H1 (cell line): ENCODE results near the gene FGD6.

ENCODE experiments used
- ATF2 ChIP-seq: IDR thresholded peaks from 2 replicates; pipeline ENCODE4 v1.6.1; 2012; ENCODE audit warnings: low read length, inconsistent platforms
- CHD2 ChIP-seq: IDR thresholded peaks from 2 replicates; pipeline ENCODE4 v1.6.1; 2012; ENCODE audit warnings: low read length, improper control_type of control experiment
- CTCF ChIP-seq, 3 experiments: IDR thresholded peaks; 1 replicate in 2 of 3; 2 replicates in 1 of 3; pipeline versions ENCODE4 v1.5.1 to v1.6.1; 2011; ENCODE audit warnings: low read length in 3 of 3, mild to moderate bottlenecking in 3 of 3, inconsistent platforms in 2 of 3, low read depth in 1 of 3, moderate library complexity in 1 of 3; ENCODE audit not compliant: insufficient read depth in 1 of 3; ENCODE audit errors: control extremely low read depth in 1 of 3
- EP300 ChIP-seq, 2 experiments: IDR thresholded peaks; 1 replicate in 1 of 2; 2 replicates in 1 of 2; pipeline ENCODE4 v1.6.1; 2011 to 2012; ENCODE audit warnings: low read depth in 2 of 2, low read length in 2 of 2, mild to moderate bottlenecking in 2 of 2, borderline replicate concordance in 1 of 2, inconsistent platforms in 1 of 2, moderate library complexity in 1 of 2
- EZH2 ChIP-seq: fragments of 200-600 bp; sonication (generic); IDR thresholded peaks from 2 replicates; pipeline ENCODE4 v1.7.1; 2012; ENCODE audit warnings: low read depth, mild to moderate bottlenecking, moderate library complexity, low read length, inconsistent platforms; ENCODE audit not compliant: severe bottlenecking
- JUN ChIP-seq: IDR thresholded peaks from 2 replicates; pipeline ENCODE4 v1.6.1; 2011; ENCODE audit warnings: low read depth, mild to moderate bottlenecking, improper control_type of control experiment, low read length
- KDM1A ChIP-seq: fragments of 200-600, 300-600 bp; sonication (generic); IDR thresholded peaks from 2 replicates; pipeline ENCODE4 v1.7.1; 2016; ENCODE audit warnings: mild to moderate bottlenecking, low read length, borderline replicate concordance
- POLR2A ChIP-seq, 2 experiments: IDR thresholded peaks; 1 replicate in 1 of 2; 2 replicates in 1 of 2; pipeline ENCODE4 v1.6.1; 2011; ENCODE audit warnings: low read depth in 2 of 2, low read length in 2 of 2, mild to moderate bottlenecking in 2 of 2; ENCODE audit errors: control extremely low read depth in 1 of 2
- POLR2AphosphoS5 ChIP-seq: IDR thresholded peaks from 2 replicates; pipeline ENCODE4 v1.6.1; 2011; ENCODE audit warnings: low read depth, low read length
- RAD21 ChIP-seq, 2 experiments: IDR thresholded peaks in 1 of 2; conservative IDR thresholded peaks in 1 of 2; 2 replicates each; pipeline ENCODE4 v1.6.1; 2011; ENCODE audit warnings: low read depth in 2 of 2, low read length in 2 of 2, improper control_type of control experiment in 1 of 2, inconsistent platforms in 1 of 2, mild to moderate bottlenecking in 1 of 2, moderate library complexity in 1 of 2
- RFX5 ChIP-seq: IDR thresholded peaks from 2 replicates; pipeline ENCODE4 v1.6.1; 2011; ENCODE audit warnings: low read depth, low read length, improper control_type of control experiment, borderline replicate concordance
- SP1 ChIP-seq: IDR thresholded peaks from 2 replicates; pipeline ENCODE4 v1.6.1; 2011; ENCODE audit warnings: low read depth, low read length
- USF2 ChIP-seq: IDR thresholded peaks from 2 replicates; pipeline ENCODE4 v1.6.1; 2011; ENCODE audit warnings: low read length, improper control_type of control experiment
- ZNF274 ChIP-seq: IDR thresholded peaks from 2 replicates; pipeline ENCODE4 v1.7.0; 2012; ENCODE audit warnings: low read length, borderline replicate concordance; ENCODE audit errors: extremely low read depth

GRCh38 chr12:95198914-95199313, 18.4 kb downstream of the FGD6 start:
- no peak for TF ChIP-seq RAD21 (IDR thresholded peaks at IDR 0.05 in 1 of 2, conservative IDR thresholded peaks at IDR 0.05 in 1 of 2; ENCODE audit: low read depth in 2 of 2, low read length in 2 of 2)
- TF ChIP-seq SP1: no peak
- no peak for TF ChIP-seq EP300 (IDR thresholded peaks at IDR 0.05; ENCODE audit: borderline replicate concordance in 1 of 2, low read depth in 2 of 2, low read length in 2 of 2)
- TF ChIP-seq RFX5: no peak
- no peak for TF ChIP-seq CTCF (IDR thresholded peaks at IDR 0.05; ENCODE audit: control extremely low read depth in 1 of 3, insufficient read depth in 1 of 3, low read depth in 1 of 3, low read length in 3 of 3)
- no peak for TF ChIP-seq CHD2
- no peak for TF ChIP-seq EZH2
- TF ChIP-seq ZNF274: no peak
- TF ChIP-seq USF2: no peak
- TF ChIP-seq POLR2AphosphoS5: no peak
- TF ChIP-seq JUN: no peak
- TF ChIP-seq KDM1A: no peak
- no peak for TF ChIP-seq POLR2A (IDR thresholded peaks at IDR 0.05; ENCODE audit: control extremely low read depth in 1 of 2, low read depth in 2 of 2, low read length in 2 of 2)
- no peak for TF ChIP-seq ATF2
